ENCODE data around the gene LMO1.

Gene LMO1

GRCh38 chr11:8218840-8219239 lies 44.8 kb downstream of the LMO1 start:
- H2AFZ ChIP-seq (ENCODE audit: low read depth, low read length, severe bottlenecking): no peak overlapping the region
- H3K4me3 ChIP-seq (ENCODE audit: insufficient read depth, low read length, poor library complexity, severe bottlenecking): no peak overlapping the region
- TF ChIP-seq CTCF (IDR thresholded peaks at IDR 0.05; ENCODE audit: insufficient read depth, low read length, poor library complexity, severe bottlenecking): no peak
- no peak for TF ChIP-seq EZH2phosphoT487 (conservative IDR thresholded peaks at IDR 0.05; ENCODE audit: low read length)
- no peaks in the 10 kb centered on the region for H3K9me3 ChIP-seq (ENCODE audit: insufficient read depth, low read length)
- no peaks in the 10 kb centered on the region for H3K27me3 ChIP-seq (ENCODE audit: low read length)
- no peak overlapping the region for H3K9ac ChIP-seq (ENCODE audit: low read length)
- no peak overlapping the region for H3K4me2 ChIP-seq (ENCODE audit: low read depth, low read length, poor library complexity, severe bottlenecking)
- H3K36me3 ChIP-seq (ENCODE audit: low read length): no peaks in the 10 kb centered on the region
- H3K79me2 ChIP-seq (ENCODE audit: insufficient read depth, low read length): no peaks in the 10 kb centered on the region
- H3K27ac ChIP-seq (ENCODE audit: low read depth, low read length): no peak overlapping the region
- H4K20me1 ChIP-seq (ENCODE audit: low read depth, low read length): no peaks in the 10 kb centered on the region
- H3F3A ChIP-seq (ENCODE audit: insufficient read depth): no peaks in the 10 kb centered on the region
- H3K9me2 ChIP-seq (replicated peaks; ENCODE audit: insufficient read depth, low read length): no peaks in the 10 kb centered on the region

GRCh38 chr11:8218409-8218808 lies 45.3 kb downstream of the LMO1 start:
- Histone ChIP-seq H3K36me3 (ENCODE audit: low read length) (no peaks in the 10 kb centered on the region), H3K4me2 (ENCODE audit: low read depth, low read length, poor library complexity, severe bottlenecking) (no peak overlapping the region), H3F3A (ENCODE audit: insufficient read depth) (no peaks in the 10 kb centered on the region), H3K79me2 (ENCODE audit: insufficient read depth, low read length) (no peaks in the 10 kb centered on the region), H2AFZ (ENCODE audit: low read depth, low read length, severe bottlenecking) (no peak overlapping the region), H3K9me2 (replicated peaks; ENCODE audit: insufficient read depth, low read length) (no peaks in the 10 kb centered on the region), H3K27me3 (ENCODE audit: low read length) (no peaks in the 10 kb centered on the region), H4K20me1 (ENCODE audit: low read depth, low read length) (no peaks in the 10 kb centered on the region), H3K9me3 (ENCODE audit: insufficient read depth, low read length) (no peaks in the 10 kb centered on the region), H3K27ac (ENCODE audit: low read depth, low read length) (no peak overlapping the region), H3K9ac (ENCODE audit: low read length) (no peak overlapping the region), H3K4me3 (ENCODE audit: insufficient read depth, low read length, poor library complexity, severe bottlenecking) (no peak overlapping the region)
- no peak for TF ChIP-seq CTCF (IDR thresholded peaks at IDR 0.05; ENCODE audit: insufficient read depth, low read length, poor library complexity, severe bottlenecking)
- no peak for TF ChIP-seq EZH2phosphoT487 (conservative IDR thresholded peaks at IDR 0.05; ENCODE audit: low read length)

GRCh38 chr11:8217926-8218325 lies 45.8 kb downstream of the LMO1 start:
- no peak overlapping the region for H2AFZ ChIP-seq (ENCODE audit: low read depth, low read length, severe bottlenecking)
- no peaks in the 10 kb centered on the region for H3K27me3 ChIP-seq (ENCODE audit: low read length)
- H3F3A ChIP-seq (ENCODE audit: insufficient read depth): no peaks in the 10 kb centered on the region
- H3K4me3 ChIP-seq (ENCODE audit: insufficient read depth, low read length, poor library complexity, severe bottlenecking): no peak overlapping the region
- no peaks in the 10 kb centered on the region for H4K20me1 ChIP-seq (ENCODE audit: low read depth, low read length)
- H3K79me2 ChIP-seq (ENCODE audit: insufficient read depth, low read length): no peaks in the 10 kb centered on the region
- no peaks in the 10 kb centered on the region for H3K9me2 ChIP-seq (replicated peaks; ENCODE audit: insufficient read depth, low read length)
- H3K36me3 ChIP-seq (ENCODE audit: low read length): no peaks in the 10 kb centered on the region
- no peak overlapping the region for H3K4me2 ChIP-seq (ENCODE audit: low read depth, low read length, poor library complexity, severe bottlenecking)
- no peak overlapping the region for H3K27ac ChIP-seq (ENCODE audit: low read depth, low read length)
- TF ChIP-seq EZH2phosphoT487 (conservative IDR thresholded peaks at IDR 0.05; ENCODE audit: low read length) (no peak), CTCF (IDR thresholded peaks at IDR 0.05; ENCODE audit: insufficient read depth, low read length, poor library complexity, severe bottlenecking) (no peak)
- H3K9ac ChIP-seq (ENCODE audit: low read length): no peak overlapping the region
- no peaks in the 10 kb centered on the region for H3K9me3 ChIP-seq (ENCODE audit: insufficient read depth, low read length)
